Calu3 (cell line): ENCODE measurements around the gene PTPRZ1. TPM values are rescaled to one million over a fixed set of nuclear protein-coding genes. Genes with fewer than 3 reads are reported as not detected.

ENCODE experiments used
- BruUV-seq: library from RNA; stranded (reverse); fragments of 400-500 nt; replicated peaks from 2 replicates; lab custom pipeline; 2021; lab: Mats Ljungman, UMichigan
- CTCF ChIA-PET: fragments of 300-600 bp; sonication (Branson Sonifier 250); formaldehyde crosslinking; loops from one replicate; lab custom pipeline; 2022; ENCODE audit warnings: antibody characterized with exemption; lab: Charles Lee
- DNase-seq: peaks from one replicate; pipeline ENCODE4 v3.0.0; 2022
- H3K27ac Mint-ChIP-seq: one replicate; pipeline ENCODE4 v1.8.0; 2022; ENCODE audit warnings: mixed read lengths; ENCODE audit not compliant: unreplicated experiment
- H3K27me3 Mint-ChIP-seq: one replicate; pipeline ENCODE4 v1.8.0; 2022; ENCODE audit warnings: mixed read lengths; ENCODE audit not compliant: unreplicated experiment
- H3K36me3 Mint-ChIP-seq: one replicate; pipeline ENCODE4 v1.8.0; 2022; ENCODE audit warnings: mild to moderate bottlenecking, moderate library complexity, mixed read lengths; ENCODE audit not compliant: insufficient read depth, unreplicated experiment
- H3K4me1 Mint-ChIP-seq: one replicate; pipeline ENCODE4 v1.8.0; 2022; ENCODE audit warnings: mild to moderate bottlenecking, low read depth, mixed read lengths; ENCODE audit not compliant: unreplicated experiment
- H3K4me3 Mint-ChIP-seq: one replicate; pipeline ENCODE4 v1.8.0; 2022; ENCODE audit warnings: mild to moderate bottlenecking, low read depth, moderate library complexity, mixed read lengths; ENCODE audit not compliant: unreplicated experiment
- H3K9me3 Mint-ChIP-seq: one replicate; pipeline ENCODE4 v1.8.0; 2022; ENCODE audit warnings: low read depth, mixed read lengths; ENCODE audit not compliant: unreplicated experiment
- CTCF ChIP-seq: fragments of 200-600 bp; IDR thresholded peaks from one replicate; pipeline ENCODE4 v1.8.0; 2022; ENCODE audit warnings: antibody characterized with exemption; ENCODE audit not compliant: unreplicated experiment
- intact Hi-C: fragments of 100-400 bp; cut with micrococcal nuclease; formaldehyde crosslinking; loops from one replicate; pipeline ENCODE4 v1.10.0; 2022; ENCODE audit not compliant: unreplicated experiment
- total RNA-seq: library from RNA; stranded (reverse); gene quantifications from 2 replicates; pipeline ENCODE4 v1.2.3, GENCODE V29; 2022

PTPRZ1 gene
- total RNA-seq, 1 experiment from 2014 or later: 4.9 TPM

DNA sequence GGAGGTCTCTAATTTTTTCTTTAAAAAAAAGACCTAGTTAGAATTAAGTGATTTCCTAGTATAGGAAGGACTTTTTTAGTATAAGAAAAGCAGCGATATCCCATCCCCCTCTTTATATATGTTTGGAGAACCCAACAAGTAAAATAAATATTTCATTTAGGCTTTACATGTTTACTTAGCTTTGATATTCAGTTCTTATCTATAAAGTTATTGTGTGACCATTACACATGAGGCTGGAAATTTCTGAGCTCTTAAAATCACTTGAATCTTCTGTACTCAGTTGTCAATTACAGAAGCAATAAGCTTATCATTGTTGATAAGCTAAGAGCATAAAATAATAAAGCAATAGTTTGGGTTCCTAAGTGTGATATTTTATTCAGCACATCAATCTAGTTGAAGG, 181.4 kb downstream of the PTPRZ1 start:
- no peaks in the 10 kb centered on the region for H3K9me3 Mint-ChIP-seq
- H3K36me3 Mint-ChIP-seq: no peaks in the 10 kb centered on the region
- no peaks in the 10 kb centered on the region for H3K27me3 Mint-ChIP-seq
- no peak overlapping the region for H3K4me3 Mint-ChIP-seq
- CTCF ChIA-PET: no interaction called here
- H3K27ac Mint-ChIP-seq: peak overlapping the region; percentile 64
- DNase-seq: no peak
- intact Hi-C loops: no loop called here
- no TSS peak for BruUV-seq
- H3K4me1 Mint-ChIP-seq: peaks cover 9% of the 10 kb centered on the region
- no peak for TF ChIP-seq CTCF

DNA sequence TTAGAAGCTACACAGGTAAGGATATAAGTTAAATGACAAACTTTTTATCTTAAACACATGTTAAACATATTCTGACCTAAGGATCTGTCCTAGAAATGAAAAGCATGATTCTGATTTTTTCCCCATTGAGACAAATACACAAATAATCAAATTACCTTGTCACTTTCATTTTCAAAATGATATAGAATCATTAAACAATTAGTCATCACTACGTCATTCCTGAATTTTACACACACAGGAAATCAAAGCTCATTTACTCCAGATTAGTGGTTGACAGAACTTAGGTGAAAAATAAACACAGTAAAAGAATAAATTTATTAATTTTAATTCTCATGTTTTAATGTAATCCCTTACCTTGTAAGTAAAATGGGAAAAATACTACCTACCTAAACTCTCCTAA, 182.1 kb downstream of the PTPRZ1 start:
- TF ChIP-seq CTCF: no peak
- intact Hi-C loops: no loop called here
- H3K36me3 Mint-ChIP-seq: no peaks in the 10 kb centered on the region
- no peak for DNase-seq
- BruUV-seq: no TSS peak
- no peak overlapping the region for H3K4me3 Mint-ChIP-seq
- H3K4me1 Mint-ChIP-seq: peaks cover 9% of the 10 kb centered on the region
- CTCF ChIA-PET: interaction anchor here (0.8 kb wide), 1 partner anchor 38 kb away, joined by 4 read pairs; no protein-coding TSS in a partner anchor
- H3K27ac Mint-ChIP-seq: peak overlapping the region; percentile 64
- H3K9me3 Mint-ChIP-seq: no peaks in the 10 kb centered on the region
- H3K27me3 Mint-ChIP-seq: no peaks in the 10 kb centered on the region

GRCh38 chr7:122056977-122057376, 184.0 kb downstream of the PTPRZ1 start:
- Mint-ChIP-seq H3K27ac (no peak overlapping the region), H3K4me3 (no peak overlapping the region), H3K4me1 (peaks cover 9% of the 10 kb centered on the region), H3K36me3 (no peaks in the 10 kb centered on the region), H3K27me3 (no peaks in the 10 kb centered on the region), H3K9me3 (no peaks in the 10 kb centered on the region)
- intact Hi-C loops: no loop called here
- no peak for TF ChIP-seq CTCF
- DNase-seq: no peak
- BruUV-seq: no TSS peak
- CTCF ChIA-PET: no interaction called here

DNA sequence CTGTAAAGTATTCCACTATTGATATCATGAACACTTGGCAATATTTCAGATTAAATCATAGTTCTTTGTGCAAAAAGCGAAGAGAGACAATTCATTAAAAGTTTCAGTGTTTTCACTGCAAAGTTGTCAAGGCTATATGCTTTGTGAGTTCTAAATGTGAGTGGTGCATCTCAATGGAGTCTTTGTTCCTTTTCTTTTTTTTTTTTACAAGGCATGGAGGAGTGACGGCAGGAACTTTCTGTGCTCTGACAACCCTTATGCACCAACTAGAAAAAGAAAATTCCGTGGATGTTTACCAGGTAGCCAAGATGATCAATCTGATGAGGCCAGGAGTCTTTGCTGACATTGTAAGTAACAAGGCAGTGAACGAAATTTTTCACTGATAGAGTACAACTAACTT, 186.6 kb downstream of the PTPRZ1 start:
- no TSS peak for BruUV-seq
- no peaks in the 10 kb centered on the region for H3K9me3 Mint-ChIP-seq
- TF ChIP-seq CTCF: no peak
- DNase-seq: no peak
- H3K4me3 Mint-ChIP-seq: no peak overlapping the region
- intact Hi-C loops: no loop called here
- H3K36me3 Mint-ChIP-seq: no peaks in the 10 kb centered on the region
- H3K27me3 Mint-ChIP-seq: no peaks in the 10 kb centered on the region
- CTCF ChIA-PET: no interaction called here
- peaks cover 9% of the 10 kb centered on the region for H3K4me1 Mint-ChIP-seq
- no peak overlapping the region for H3K27ac Mint-ChIP-seq
